Hepatocyte (in vitro differentiated cells): ENCODE measurements around the gene RPL41. TPM values are rescaled to one million over a fixed set of nuclear protein-coding genes. Genes with fewer than 3 reads are reported as not detected.

Experiments used
- DNase-seq: peaks from one replicate; pipeline ENCODE4 v3.0.0-alpha.2; 2016; ENCODE audit warnings: low spot score
- H2AFZ ChIP-seq: fragments of 200-600 bp; sonication (generic); 2 replicates; pipeline ENCODE4 v1.6.0; 2016; ENCODE audit warnings: antibody characterized with exemption, mild to moderate bottlenecking
- H3K27ac ChIP-seq: fragments of 200-600 bp; sonication (generic); 2 replicates; pipeline ENCODE4 v1.5.1; 2016; ENCODE audit warnings: mild to moderate bottlenecking
- H3K27me3 ChIP-seq: fragments of 200-600 bp; sonication (generic); 2 replicates; pipeline ENCODE4 v1.6.1; 2016
- H3K36me3 ChIP-seq: fragments of 200-600 bp; sonication (generic); replicated peaks from 2 replicates; pipeline ENCODE4 v1.5.1; 2016; ENCODE audit warnings: low read depth; ENCODE audit not compliant: insufficient read depth
- H3K4me1 ChIP-seq: fragments of 200-600 bp; sonication (generic); 2 replicates; pipeline ENCODE4 v1.5.1; 2016; ENCODE audit warnings: mild to moderate bottlenecking, moderate library complexity; ENCODE audit not compliant: insufficient read depth
- H3K4me2 ChIP-seq: fragments of 200-600 bp; sonication (generic); 2 replicates; pipeline ENCODE4 v1.6.0; 2016
- H3K4me3 ChIP-seq: fragments of 200-600 bp; sonication (generic); 2 replicates; pipeline ENCODE4 v1.5.1; 2016; ENCODE audit warnings: mild to moderate bottlenecking
- H3K79me2 ChIP-seq: fragments of 200-600 bp; sonication (generic); 2 replicates; pipeline ENCODE4 v1.6.0; 2017; ENCODE audit warnings: mild to moderate bottlenecking
- H3K9me2 ChIP-seq: fragments of 200-600 bp; sonication (generic); replicated peaks from 2 replicates; pipeline ENCODE4 v1.6.0; 2017; ENCODE audit warnings: mild to moderate bottlenecking; ENCODE audit not compliant: insufficient read depth
- H3K9me3 ChIP-seq: fragments of 200-600 bp; sonication (generic); 2 replicates; pipeline ENCODE4 v1.5.1; 2016; ENCODE audit warnings: low read depth, mild to moderate bottlenecking
- H4K20me1 ChIP-seq: fragments of 200-600 bp; sonication (generic); 2 replicates; pipeline ENCODE4 v1.6.0; 2016; ENCODE audit warnings: mild to moderate bottlenecking; ENCODE audit not compliant: insufficient read depth, poor library complexity, severe bottlenecking
- CTCF ChIP-seq: fragments of 200-600 bp; sonication (generic); IDR thresholded peaks from 2 replicates; pipeline ENCODE4 v1.5.1; 2016; ENCODE audit warnings: antibody characterized with exemption, mild to moderate bottlenecking; ENCODE audit not compliant: poor library complexity
- EZH2 ChIP-seq: fragments of 200-600 bp; sonication (generic); IDR thresholded peaks from 2 replicates; pipeline ENCODE4 v1.6.1; 2016; ENCODE audit warnings: antibody characterized with exemption, mild to moderate bottlenecking, borderline replicate concordance
- EZH2phosphoT487 ChIP-seq: fragments of 200-600 bp; sonication (generic); IDR thresholded peaks from one replicate; pipeline ENCODE4 v1.6.1; 2018; ENCODE audit warnings: antibody characterized with exemption, mild to moderate bottlenecking, low read depth, moderate library complexity; ENCODE audit not compliant: unreplicated experiment, severe bottlenecking
- WGBS: methylation state at CpG from one replicate; pipeline ENCODE4 v1.1.6; 2016; ENCODE audit warnings: low lambda C conversion rate; ENCODE audit errors: missing lambda C conversion rate; 5-methylcytosine and 5-hydroxymethylcytosine counted together
- polyA plus RNA-seq: library from polyadenylated mRNA; unstranded; fragments of >200 nt; fragmentation: Nextera tagmentation; extraction: Ambion mirVana; gene quantifications from 2 replicates; pipeline ENCODE4 v1.2.1, GENCODE V29; 2016
- total RNA-seq: library from RNA; depleted of rRNA; stranded (reverse); fragments of >200 nt; gene quantifications from 2 replicates; pipeline ENCODE4 v1.2.3, GENCODE V29; 2014

The RPL41 gene
- total and polyA plus RNA-seq, 2 experiments from 2014 or later, result 2,240 to 2,801 TPM

- H2AFZ ChIP-seq, result no peak overlapping the region
- no peak for TF ChIP-seq CTCF
- H3K27me3 ChIP-seq, result no peaks in the 10 kb centered on the region
- WGBS, result 91% methylated on average over 8 of the region's 8 CpGs
- H3K79me2 ChIP-seq, result no peaks in the 10 kb centered on the region
- no peak overlapping the region for H3K4me2 ChIP-seq
- no peak overlapping the region for H3K27ac ChIP-seq
- H4K20me1 ChIP-seq, result no peaks in the 10 kb centered on the region
- no peak overlapping the region for H3K4me3 ChIP-seq
- H3K36me3 ChIP-seq, result no peaks in the 10 kb centered on the region
- H3K9me3 ChIP-seq, result no peaks in the 10 kb centered on the region
- no peaks in the 10 kb centered on the region for H3K9me2 ChIP-seq
- H3K4me1 ChIP-seq, result peaks cover 14% of the 10 kb centered on the region
- no peak for DNase-seq
Measured at GRCh38 chr12:56143870-56144269, 27.4 kb downstream of the RPL41 start.

- Histone ChIP-seq H3K4me1 (peaks cover 14% of the 10 kb centered on the region), H3K9me3 (no peaks in the 10 kb centered on the region), H3K9me2 (no peaks in the 10 kb centered on the region), H3K27ac (no peak overlapping the region), H3K4me2 (no peak overlapping the region), H3K27me3 (no peaks in the 10 kb centered on the region), H4K20me1 (no peaks in the 10 kb centered on the region), H3K36me3 (no peaks in the 10 kb centered on the region), H3K4me3 (no peak overlapping the region), H3K79me2 (no peaks in the 10 kb centered on the region), H2AFZ (no peak overlapping the region)
- DNase-seq, result no peak
- 93% methylated on average over 3 of the region's 3 CpGs for WGBS
- TF ChIP-seq EZH2phosphoT487 (no peak), CTCF (no peak), EZH2 (no peak)
Measured at GRCh38 chr12:56145217-56145616, 28.8 kb downstream of the RPL41 start.

GRCh38 chr12:56146492-56147460 is 30.3 kb downstream of the RPL41 start:
- DNase-seq, result peak; percentile 41
- Histone ChIP-seq H3K4me1 (peaks cover 18% of the 10 kb centered on the region), H3K4me2 (no peak overlapping the region), H3K9me2 (no peaks in the 10 kb centered on the region), H3K9me3 (no peaks in the 10 kb centered on the region), H3K4me3 (no peak overlapping the region), H3K27ac (peak overlapping the region; percentile 21), H4K20me1 (no peaks in the 10 kb centered on the region), H3K27me3 (no peaks in the 10 kb centered on the region), H2AFZ (no peak overlapping the region), H3K36me3 (no peaks in the 10 kb centered on the region), H3K79me2 (no peaks in the 10 kb centered on the region)
- 80% methylated on average over 13 of the region's 13 CpGs for WGBS
- TF ChIP-seq CTCF, result no peak
- TF ChIP-seq EZH2phosphoT487, result no peak
- no peak for TF ChIP-seq EZH2
